HFFc6 (cell line): ENCODE measurements around the gene TNPO2. TPM values are rescaled to one million over a fixed set of nuclear protein-coding genes. Genes with fewer than 3 reads are reported as not detected.

ENCODE experiments used
- DNase-seq: peaks from one replicate; pipeline ENCODE4 v3.0.0-alpha.2; 2018
- H3K27ac Mint-ChIP-seq: 2 replicates; pipeline ENCODE4 v1.8.0; 2020; ENCODE audit warnings: mild to moderate bottlenecking, mixed read lengths
- H3K27me3 Mint-ChIP-seq: 2 replicates; pipeline ENCODE4 v1.8.0; 2021; ENCODE audit warnings: mild to moderate bottlenecking, moderate library complexity, mixed read lengths; ENCODE audit not compliant: insufficient read depth
- H3K36me3 Mint-ChIP-seq: 2 replicates; pipeline ENCODE4 v1.8.0; 2021; ENCODE audit warnings: low read depth, mixed read lengths
- H3K4me1 Mint-ChIP-seq: 2 replicates; pipeline ENCODE4 v1.8.0; 2020; ENCODE audit warnings: low read depth, mixed read lengths
- H3K4me3 Mint-ChIP-seq: 2 replicates; pipeline ENCODE4 v1.8.0; 2020; ENCODE audit warnings: mild to moderate bottlenecking, moderate library complexity, mixed read lengths
- H3K9me3 Mint-ChIP-seq: 2 replicates; pipeline ENCODE4 v1.8.0; 2020; ENCODE audit warnings: mild to moderate bottlenecking, mixed read lengths
- total RNA-seq, 6 experiments: library from RNA; stranded (reverse); fragmentation: NEBNext Ultra II Directional; extraction: Animal tissue kit (Norgen Biotek cat#: 25700); gene quantifications; 2 replicates in 1 of 6; 3 replicates in 5 of 6; pipeline ENCODE4 v1.2.3, GENCODE V29; 2021
- TF ChIP-seq, protein P1 (sequence below): fragments of 200-600 bp; sonication (generic); IDR thresholded peaks from 2 replicates; pipeline ENCODE4 v1.5.0; 2021; ENCODE audit warnings: antibody characterized with exemption, mild to moderate bottlenecking

The TNPO2 gene
- total RNA-seq, 6 experiments from 2014 or later, result 56.8 to 78.7 (median 66.0) TPM

DNA sequence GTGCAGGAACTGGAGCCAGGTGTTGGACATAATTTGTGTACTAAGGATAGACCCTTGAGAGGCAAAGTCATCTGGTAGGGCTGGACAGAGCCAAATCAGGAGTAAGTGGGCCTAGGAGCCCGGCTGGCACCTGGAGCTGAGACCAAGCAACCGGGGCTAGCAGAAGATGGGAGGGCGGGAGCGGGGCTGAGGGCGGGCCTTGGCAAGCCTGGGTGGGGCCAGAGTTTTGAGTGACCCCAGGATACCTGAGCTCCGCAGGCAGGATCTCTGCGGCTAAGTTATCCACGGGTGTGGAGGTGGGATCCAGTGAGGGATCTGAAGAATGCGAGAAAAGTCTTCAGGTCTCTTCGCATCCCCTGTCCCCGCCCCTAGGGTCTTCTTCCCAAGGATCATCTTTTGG is 43.4 kb upstream of the TNPO2 start:
- TF ChIP-seq, protein P1, sequence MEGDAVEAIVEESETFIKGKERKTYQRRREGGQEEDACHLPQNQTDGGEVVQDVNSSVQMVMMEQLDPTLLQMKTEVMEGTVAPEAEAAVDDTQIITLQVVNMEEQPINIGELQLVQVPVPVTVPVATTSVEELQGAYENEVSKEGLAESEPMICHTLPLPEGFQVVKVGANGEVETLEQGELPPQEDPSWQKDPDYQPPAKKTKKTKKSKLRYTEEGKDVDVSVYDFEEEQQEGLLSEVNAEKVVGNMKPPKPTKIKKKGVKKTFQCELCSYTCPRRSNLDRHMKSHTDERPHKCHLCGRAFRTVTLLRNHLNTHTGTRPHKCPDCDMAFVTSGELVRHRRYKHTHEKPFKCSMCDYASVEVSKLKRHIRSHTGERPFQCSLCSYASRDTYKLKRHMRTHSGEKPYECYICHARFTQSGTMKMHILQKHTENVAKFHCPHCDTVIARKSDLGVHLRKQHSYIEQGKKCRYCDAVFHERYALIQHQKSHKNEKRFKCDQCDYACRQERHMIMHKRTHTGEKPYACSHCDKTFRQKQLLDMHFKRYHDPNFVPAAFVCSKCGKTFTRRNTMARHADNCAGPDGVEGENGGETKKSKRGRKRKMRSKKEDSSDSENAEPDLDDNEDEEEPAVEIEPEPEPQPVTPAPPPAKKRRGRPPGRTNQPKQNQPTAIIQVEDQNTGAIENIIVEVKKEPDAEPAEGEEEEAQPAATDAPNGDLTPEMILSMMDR, result no peak
- peaks cover 1% of the 10 kb centered on the region; the same call in 1 of the 2 replicates for H3K27me3 Mint-ChIP-seq
- H3K4me1 Mint-ChIP-seq, result peaks cover 3% of the 10 kb centered on the region; the same call in 1 of the 2 replicates
- no peak overlapping the region for H3K4me3 Mint-ChIP-seq
- H3K9me3 Mint-ChIP-seq, result no peaks in the 10 kb centered on the region
- H3K27ac Mint-ChIP-seq, result no peak overlapping the region
- no peak for DNase-seq
- peaks cover 4% of the 10 kb centered on the region; the same call in 1 of the 2 replicates for H3K36me3 Mint-ChIP-seq

DNA sequence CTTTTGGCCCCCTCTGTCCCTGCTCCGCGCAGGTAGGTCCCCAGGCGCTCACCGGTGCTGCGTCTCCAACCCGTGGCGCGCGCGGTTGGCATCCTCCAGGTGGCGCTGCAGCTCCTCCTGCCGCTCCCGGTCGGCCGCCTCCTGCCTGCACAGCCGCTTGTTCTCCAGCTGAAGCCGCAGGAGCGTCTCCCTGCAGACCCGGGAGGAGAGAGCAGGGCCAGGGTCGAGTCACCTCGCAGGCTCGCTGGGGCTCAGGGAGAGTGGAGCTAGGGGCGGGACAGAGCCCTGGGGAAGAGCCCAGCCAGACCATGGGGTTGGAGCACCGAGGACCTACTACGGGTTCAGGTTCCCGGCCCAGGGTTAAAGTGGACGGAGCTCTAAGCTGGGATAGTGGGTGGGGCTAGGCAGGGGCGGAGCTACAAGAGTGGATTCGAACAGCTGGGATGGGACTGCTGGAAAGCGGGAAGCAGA is 42.4 kb upstream of the TNPO2 start:
- DNase-seq, result peak; percentile 53
- Mint-ChIP-seq H3K4me3 (peak overlapping the region; percentile 82), H3K36me3 (peaks cover 4% of the 10 kb centered on the region; the same call in 1 of the 2 replicates), H3K4me1 (no peaks in the 10 kb centered on the region), H3K27ac (no peak overlapping the region), H3K27me3 (peaks cover 1% of the 10 kb centered on the region; the same call in 1 of the 2 replicates), H3K9me3 (no peaks in the 10 kb centered on the region)
- TF ChIP-seq, protein P1, result peak; percentile 86

DNA sequence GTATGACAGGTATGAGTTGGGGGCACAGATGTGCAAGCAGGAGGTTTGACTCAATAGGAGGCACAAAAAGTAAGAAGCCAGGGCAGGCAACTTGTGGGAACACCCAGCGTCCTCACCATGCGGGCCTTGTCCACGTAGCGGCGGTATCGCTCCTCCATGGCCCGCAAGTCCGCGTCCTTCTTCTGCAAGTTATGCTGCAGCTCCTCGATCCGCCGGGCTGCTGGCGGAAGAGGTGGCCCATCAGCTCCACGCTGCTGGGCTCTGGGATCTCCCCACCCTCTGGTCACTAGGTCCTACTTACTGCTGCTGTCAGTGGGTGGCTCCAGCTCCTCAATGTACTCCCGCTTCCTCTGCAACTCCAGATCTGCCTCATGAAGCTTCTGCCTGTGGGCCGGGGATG is 41.0 kb upstream of the TNPO2 start:
- no peak overlapping the region for H3K4me3 Mint-ChIP-seq
- H3K9me3 Mint-ChIP-seq, result no peaks in the 10 kb centered on the region
- TF ChIP-seq, protein P1, result no peak
- peaks cover 4% of the 10 kb centered on the region; the same call in 1 of the 2 replicates for H3K36me3 Mint-ChIP-seq
- H3K27ac Mint-ChIP-seq, result no peak overlapping the region
- DNase-seq, result no peak
- peaks cover 1% of the 10 kb centered on the region; the same call in 1 of the 2 replicates for H3K27me3 Mint-ChIP-seq
- no peaks in the 10 kb centered on the region for H3K4me1 Mint-ChIP-seq

DNA sequence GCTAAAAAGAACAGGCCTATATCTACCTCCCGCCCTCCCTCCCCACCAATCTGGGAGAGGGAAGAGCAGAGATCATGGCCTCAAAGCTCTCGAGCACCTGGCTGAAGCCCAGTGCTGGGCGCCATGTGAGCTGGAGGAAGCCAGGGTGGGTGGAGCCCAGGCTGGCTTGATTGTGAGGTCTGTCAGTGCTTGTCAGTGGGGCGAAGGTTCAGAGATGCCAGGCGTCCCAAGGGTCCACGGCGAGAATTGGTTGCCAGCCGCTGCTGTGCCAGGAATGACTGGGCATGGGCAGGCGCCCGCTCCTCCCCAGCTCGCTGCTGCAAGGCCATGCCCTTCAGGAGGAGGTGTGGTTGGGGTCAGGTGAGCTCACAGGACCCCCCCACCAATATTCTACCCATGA is 39.4 kb upstream of the TNPO2 start:
- Mint-ChIP-seq H3K9me3 (no peaks in the 10 kb centered on the region), H3K27ac (no peak overlapping the region), H3K36me3 (peaks cover 4% of the 10 kb centered on the region; the same call in 1 of the 2 replicates), H3K4me3 (no peak overlapping the region), H3K4me1 (0 out of 2 replicates have a peak, but pooled peaks cover 4% of the 10 kb centered on the region), H3K27me3 (peaks cover 1% of the 10 kb centered on the region; the same call in 1 of the 2 replicates)
- no peak for DNase-seq
- TF ChIP-seq, protein P1, result no peak

DNA sequence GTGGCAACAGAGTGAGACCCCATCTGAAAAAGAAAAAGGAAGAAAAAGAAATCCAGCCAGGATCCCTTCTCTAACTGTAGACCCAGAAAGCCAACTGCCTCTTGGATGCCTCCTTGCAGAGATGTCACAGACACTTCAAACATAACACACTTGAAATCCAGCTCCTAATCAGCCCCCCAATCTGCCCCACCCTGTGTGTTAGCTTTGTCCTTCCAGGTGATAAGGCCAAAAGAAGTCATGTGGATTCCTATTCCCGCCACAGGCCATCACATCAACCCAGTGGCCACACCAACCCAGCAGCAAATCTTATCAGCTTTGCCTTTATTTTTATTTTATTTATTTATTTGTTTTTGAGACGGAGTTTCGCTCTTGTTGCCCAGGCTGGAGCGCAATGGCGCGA is 36.0 kb upstream of the TNPO2 start:
- peaks cover 2% of the 10 kb centered on the region; the same call in 1 of the 2 replicates for H3K27me3 Mint-ChIP-seq
- DNase-seq, result no peak
- TF ChIP-seq, protein P1, result no peak
- H3K4me1 Mint-ChIP-seq, result 0 out of 2 replicates have a peak, but pooled peaks cover 9% of the 10 kb centered on the region
- peaks cover 4% of the 10 kb centered on the region; the same call in 1 of the 2 replicates for H3K36me3 Mint-ChIP-seq
- H3K27ac Mint-ChIP-seq, result no peak overlapping the region
- no peak overlapping the region for H3K4me3 Mint-ChIP-seq
- no peaks in the 10 kb centered on the region for H3K9me3 Mint-ChIP-seq
